A549 (cell line): ENCODE measurements around the gene BCL2. TPM values are rescaled to one million over a fixed set of nuclear protein-coding genes. Genes with fewer than 3 reads are reported as not detected.
A peak's percentile ranks its signal among the peaks of the same experiment; 100 is the strongest.

ENCODE experiments used
- ATAC-seq, 2 experiments: fragments of 200-7000 bp in 1 of 2; fragments of >200 bp in 1 of 2; cut with Nextera tagmentation in 1 of 2; cut with Tn5 transposase in 1 of 2; 3 replicates each; pipeline versions ENCODE4 v1.8.0 to v1.9.1; 2018 to 2020; ENCODE audit warnings: mild to moderate bottlenecking in 1 of 2, moderate library complexity in 1 of 2
- CTCF ChIA-PET: fragments of 300-600 bp; sonication (Branson Sonifier 250); formaldehyde crosslinking; extraction: SDS; loops from one replicate; lab custom pipeline; 2021; ENCODE audit warnings: antibody characterized with exemption, inconsistent platforms; lab: Yijun Ruan, JAX
- POLR2A ChIA-PET: fragments of 350-600 bp; formaldehyde crosslinking; extraction: SDS; loops from one replicate; lab custom pipeline; 2021; ENCODE audit warnings: antibody characterized with exemption, inconsistent platforms; lab: Yijun Ruan, JAX
- DNase-seq, 2 experiments: peaks; one replicate each; pipeline versions ENCODE4 v3.0.0 to v3.0.0-alpha.2; 2011 to 2016; ENCODE audit warnings: low read depth in 1 of 2, low spot score in 1 of 2
- FAIRE-seq: peaks from 2 replicates; lab custom pipeline; 2011; peaks lifted over from hg19 to GRCh38; lab: Jason Lieb, UNC
- H3K27ac ChIP-seq, 2 experiments: fragments of >200 bp; sonication (Bioruptor Twin); formaldehyde crosslinking; 3 replicates each; pipeline ENCODE4 v1.5.1; 2016 to 2017
- H3K4me1 ChIP-seq: fragments of >200 bp; sonication (Bioruptor Twin); formaldehyde crosslinking; 3 replicates; pipeline ENCODE4 v1.6.1; 2016
- H3K4me2 ChIP-seq: fragments of >200 bp; sonication (Bioruptor Twin); formaldehyde crosslinking; 3 replicates; pipeline ENCODE4 v1.6.1; 2016
- H3K4me3 ChIP-seq: fragments of >200 bp; sonication (Bioruptor Twin); formaldehyde crosslinking; 3 replicates; pipeline ENCODE4 v1.5.1; 2016
- H3K9me3 ChIP-seq: fragments of >200 bp; sonication (Bioruptor Twin); formaldehyde crosslinking; 3 replicates; pipeline ENCODE4 v1.6.1; 2016
- ATOH8 ChIP-seq: fragments of 250-450 bp; sonication (Bioruptor Pico); IDR thresholded peaks from 2 replicates; pipeline ENCODE4 v1.5.0; 2020; ENCODE audit warnings: low read depth, mild to moderate bottlenecking, moderate library complexity
- CEBPB ChIP-seq, 2 experiments: fragments of >200 bp in 1 of 2; sonication (Bioruptor Twin) in 1 of 2; formaldehyde crosslinking in 1 of 2; IDR thresholded peaks; 2 replicates each; pipeline ENCODE4 v1.6.1; 2012 to 2016
- CHD2 ChIP-seq: fragments of 150-350 bp; IDR thresholded peaks from 2 replicates; pipeline ENCODE4 v1.6.1; 2014; ENCODE audit warnings: low read length; ENCODE audit not compliant: partially characterized antibody
- CHD4 ChIP-seq: fragments of 200-600 bp; sonication (generic); IDR thresholded peaks from 2 replicates; pipeline ENCODE4 v1.6.1; 2016; ENCODE audit warnings: antibody characterized with exemption, mild to moderate bottlenecking, borderline replicate concordance
- CTCF ChIP-seq: fragments of >200 bp; sonication (Bioruptor Twin); formaldehyde crosslinking; IDR thresholded peaks from 3 replicates; pipeline ENCODE4 v1.5.1; 2016
- EP300 ChIP-seq, 2 experiments: fragments of >200 bp; sonication (Bioruptor Twin); formaldehyde crosslinking; IDR thresholded peaks; 2 replicates in 1 of 2; 3 replicates in 1 of 2; pipeline ENCODE4 v1.6.1; 2016 to 2017
- ESRRA ChIP-seq: fragments of 150-350 bp; IDR thresholded peaks from 2 replicates; pipeline ENCODE4 v1.6.1; 2014; ENCODE audit warnings: mild to moderate bottlenecking, low read length, borderline replicate concordance
- FOSB ChIP-seq: fragments of 250-450 bp; sonication (Bioruptor Pico); IDR thresholded peaks from 2 replicates; pipeline ENCODE4 v1.5.0; 2020; ENCODE audit warnings: mild to moderate bottlenecking, moderate library complexity
- HOXA7 ChIP-seq: fragments of 250-450 bp; sonication (Bioruptor Pico); IDR thresholded peaks from 2 replicates; pipeline ENCODE4 v1.5.0; 2020; ENCODE audit warnings: mild to moderate bottlenecking, moderate library complexity
- KDM1A ChIP-seq: fragments of 200-600 bp; sonication (generic); IDR thresholded peaks from 2 replicates; pipeline ENCODE4 v1.6.1; 2016; ENCODE audit warnings: low read depth, mild to moderate bottlenecking
- KDM5A ChIP-seq: fragments of 200-600 bp; sonication (generic); IDR thresholded peaks from 2 replicates; pipeline ENCODE4 v1.6.1; 2016; ENCODE audit warnings: antibody characterized with exemption, mild to moderate bottlenecking
- MAFK ChIP-seq: fragments of 450-650 bp; IDR thresholded peaks from 2 replicates; pipeline ENCODE4 v1.6.1; 2014; ENCODE audit not compliant: partially characterized antibody
- NFE2L2 ChIP-seq: fragments of 150-350 bp; conservative IDR thresholded peaks from 2 replicates; pipeline ENCODE4 v1.6.1; 2014; ENCODE audit warnings: low read length
- PBX3 ChIP-seq: IDR thresholded peaks from 2 replicates; pipeline ENCODE4 v1.6.1; 2012
- PHF8 ChIP-seq: fragments of 200-600 bp; sonication (generic); IDR thresholded peaks from 2 replicates; pipeline ENCODE4 v1.6.1; 2016; ENCODE audit warnings: low read depth, mild to moderate bottlenecking, antibody characterized with exemption, moderate library complexity, borderline replicate concordance
- RAD21 ChIP-seq, 2 experiments: fragments of >200 bp in 1 of 2; sonication (Bioruptor Twin) in 1 of 2; formaldehyde crosslinking in 1 of 2; IDR thresholded peaks in 1 of 2; conservative IDR thresholded peaks in 1 of 2; 2 replicates in 1 of 2; 3 replicates in 1 of 2; pipeline ENCODE4 v1.6.1; 2012 to 2018; ENCODE audit warnings: inconsistent platforms in 1 of 2
- RNF2 ChIP-seq: fragments of 200-600 bp; sonication (generic); IDR thresholded peaks from 2 replicates; pipeline ENCODE4 v1.6.1; 2016; ENCODE audit warnings: low read depth, mild to moderate bottlenecking, antibody characterized with exemption, moderate library complexity, borderline replicate concordance
- WGBS: methylation state at CpG from one replicate; pipeline ENCODE4 v1.1.6; 2017; ENCODE audit errors: missing lambda C conversion rate; 5-methylcytosine and 5-hydroxymethylcytosine counted together
- polyA plus RNA-seq, 4 experiments: library from polyadenylated mRNA; depleted of rRNA in 3 of 4; stranded (reverse); fragments of >200 nt; fragmentation: RNase III in 1 of 4; extraction: RNeasy Plus Mini Kit Qiagen cat#74134 plus additional on column Dnase treatment in 1 of 4; gene quantifications; 2 replicates in 3 of 4; 3 replicates in 1 of 4; pipeline ENCODE4 v1.2.3, GENCODE V29; 2011 to 2017
- TF ChIP-seq, protein P1 (sequence below): fragments of 450-650 bp; IDR thresholded peaks from 2 replicates; pipeline ENCODE4 v1.6.1; 2014; ENCODE audit warnings: antibody characterized with exemption
- TF ChIP-seq, protein P2 (sequence below): fragments of 250-450 bp; sonication (Bioruptor Pico); IDR thresholded peaks from 2 replicates; pipeline ENCODE4 v1.5.0; 2021; ENCODE audit warnings: mild to moderate bottlenecking, moderate library complexity, borderline replicate concordance
- TF ChIP-seq, protein P3 (sequence below): fragments of >200 bp; sonication (Bioruptor Twin); formaldehyde crosslinking; IDR thresholded peaks from 2 replicates; pipeline ENCODE4 v1.6.1; 2016

BCL2 gene
- polyA plus RNA-seq, 2 of the 4 experiments (the other 2 are of a cell fraction): 0.50 to 0.61 TPM

DNA sequence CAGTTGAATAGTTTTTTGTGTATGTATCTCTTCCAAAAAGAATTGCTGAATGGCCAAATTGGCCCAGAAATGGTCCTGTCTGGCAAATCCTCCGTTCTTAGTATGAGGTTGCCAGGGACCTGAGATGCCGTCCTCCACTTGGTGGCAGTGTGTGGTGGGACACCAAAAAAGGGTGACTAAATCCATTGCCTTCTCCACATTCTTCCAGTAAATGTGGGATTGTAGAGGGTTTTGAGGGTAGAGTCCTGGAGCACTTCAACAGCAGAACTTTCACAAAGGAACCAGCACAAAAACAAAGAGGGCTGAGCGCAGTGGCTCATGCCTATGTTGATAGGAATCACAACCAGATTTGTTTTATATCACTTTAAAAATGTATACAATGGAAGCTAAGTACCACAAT is 199.9 kb downstream of the BCL2 start:
- Histone ChIP-seq H3K27ac (no peak overlapping the region), H3K4me2 (no peak overlapping the region), H3K4me3 (no peak overlapping the region), H3K9me3 (no peaks in the 10 kb centered on the region), H3K4me1 (no peaks in the 10 kb centered on the region)
- DNase-seq (peak; percentile 11 to 12), FAIRE-seq (no peak), ATAC-seq (peak in 1 of 2 experiments; percentile 48; a peak in 1 of 6 replicates)
- TF ChIP-seq CTCF (peak; percentile 31; the same call in 1 of the 3 replicates), PHF8 (no peak), CHD2 (no peak), MAFK (peak; percentile 50), RAD21 (conservative IDR thresholded peaks at IDR 0.05 in 1 of 2, IDR thresholded peaks at IDR 0.05 in 1 of 2) (peak; percentile 33 to 41; a peak in 2 of 5 replicates), FOSB (CRISPR knock-in tag) (no peak), KDM1A (no peak), ESRRA (no peak), EP300 (IDR thresholded peaks at IDR 0.05) (no peak), CHD4 (no peak)
- TF ChIP-seq, protein P1, sequence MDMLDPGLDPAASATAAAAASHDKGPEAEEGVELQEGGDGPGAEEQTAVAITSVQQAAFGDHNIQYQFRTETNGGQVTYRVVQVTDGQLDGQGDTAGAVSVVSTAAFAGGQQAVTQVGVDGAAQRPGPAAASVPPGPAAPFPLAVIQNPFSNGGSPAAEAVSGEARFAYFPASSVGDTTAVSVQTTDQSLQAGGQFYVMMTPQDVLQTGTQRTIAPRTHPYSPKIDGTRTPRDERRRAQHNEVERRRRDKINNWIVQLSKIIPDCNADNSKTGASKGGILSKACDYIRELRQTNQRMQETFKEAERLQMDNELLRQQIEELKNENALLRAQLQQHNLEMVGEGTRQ: no peak
- TF ChIP-seq, protein P2, sequence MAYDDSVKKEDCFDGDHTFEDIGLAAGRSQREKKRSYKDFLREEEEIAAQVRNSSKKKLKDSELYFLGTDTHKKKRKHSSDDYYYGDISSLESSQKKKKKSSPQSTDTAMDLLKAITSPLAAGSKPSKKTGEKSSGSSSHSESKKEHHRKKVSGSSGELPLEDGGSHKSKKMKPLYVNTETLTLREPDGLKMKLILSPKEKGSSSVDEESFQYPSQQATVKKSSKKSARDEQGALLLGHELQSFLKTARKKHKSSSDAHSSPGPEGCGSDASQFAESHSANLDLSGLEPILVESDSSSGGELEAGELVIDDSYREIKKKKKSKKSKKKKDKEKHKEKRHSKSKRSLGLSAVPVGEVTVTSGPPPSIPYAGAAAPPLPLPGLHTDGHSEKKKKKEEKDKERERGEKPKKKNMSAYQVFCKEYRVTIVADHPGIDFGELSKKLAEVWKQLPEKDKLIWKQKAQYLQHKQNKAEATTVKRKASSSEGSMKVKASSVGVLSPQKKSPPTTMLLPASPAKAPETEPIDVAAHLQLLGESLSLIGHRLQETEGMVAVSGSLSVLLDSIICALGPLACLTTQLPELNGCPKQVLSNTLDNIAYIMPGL (CRISPR knock-in tag): no peak
- TF ChIP-seq, protein P3, sequence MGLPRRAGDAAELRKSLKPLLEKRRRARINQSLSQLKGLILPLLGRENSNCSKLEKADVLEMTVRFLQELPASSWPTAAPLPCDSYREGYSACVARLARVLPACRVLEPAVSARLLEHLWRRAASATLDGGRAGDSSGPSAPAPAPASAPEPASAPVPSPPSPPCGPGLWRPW: no peak
- ChIA-PET POLR2A (no interaction called here), CTCF (interaction anchor here (0.7 to 1.9 kb wide), 4 partner anchors 12 to 204 kb away, joined by 3 to 6 read pairs (median 3); partner anchors contain the start of gene BCL2)
- 16% methylated on average over 3 of the region's 3 CpGs for WGBS

DNA sequence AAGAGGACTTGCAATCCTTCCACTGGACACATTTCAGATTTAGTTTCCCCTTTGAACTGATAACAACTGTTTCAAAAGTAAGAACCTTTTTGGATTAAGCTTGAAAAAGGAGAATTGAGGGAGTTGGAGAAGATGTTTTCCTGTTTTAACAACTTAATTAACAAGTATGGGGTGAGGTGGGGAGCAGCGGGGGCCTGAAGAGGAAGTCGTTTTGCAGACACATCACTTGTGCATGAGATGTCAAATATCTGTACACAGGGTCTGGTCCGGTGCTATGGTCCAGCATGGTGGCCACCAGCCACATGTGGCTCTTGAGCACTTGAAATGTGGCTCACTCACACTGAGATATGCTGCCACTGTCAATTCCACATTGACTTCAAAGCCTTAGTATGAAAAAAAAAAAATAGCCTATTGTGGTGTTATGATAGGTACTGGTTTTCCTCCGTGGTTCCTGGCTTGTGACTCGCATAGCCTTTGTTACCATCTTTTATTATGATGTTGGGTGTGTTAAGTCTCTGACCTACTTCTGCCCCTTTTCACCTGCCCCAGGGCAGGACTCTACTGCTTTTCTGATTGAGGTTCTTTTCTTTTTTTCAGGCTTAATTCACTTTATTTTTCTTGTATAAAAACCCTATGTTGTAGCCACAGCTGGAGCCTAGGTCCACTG is 205.5 kb downstream of the BCL2 start:
- ChIA-PET CTCF (no interaction called here), POLR2A (no interaction called here)
- Histone ChIP-seq H3K27ac (no peak overlapping the region), H3K4me2 (no peak overlapping the region), H3K9me3 (no peaks in the 10 kb centered on the region), H3K4me1 (no peaks in the 10 kb centered on the region), H3K4me3 (no peak overlapping the region)
- no peak for ATAC-seq
- TF ChIP-seq ATOH8 (CRISPR knock-in tag) (no peak), NFE2L2 (no peak), RNF2 (no peak), CHD4 (no peak), KDM5A (no peak), PBX3 (no peak), CEBPB (IDR thresholded peaks at IDR 0.05) (no peak), HOXA7 (CRISPR knock-in tag) (no peak)
- FAIRE-seq: no peak
- 42% methylated on average over 5 of the region's 5 CpGs for whole genome bisulfite sequencing
- no peak for DNase-seq
